ENCODE results near the gene DAAM2. TPM values are rescaled to one million over a fixed set of nuclear protein-coding genes. Genes with fewer than 3 reads are reported as not detected.
A peak's percentile ranks its signal among the peaks of the same experiment; 100 is the strongest.

Gene DAAM2
- polyA plus RNA-seq, 3 donors from 2014 or later: not detected

- no peaks in the 10 kb centered on the region for H3K4me1 Mint-ChIP-seq
- H3K36me3 Mint-ChIP-seq: no peaks in the 10 kb centered on the region
- no peak overlapping the region for H3K4me3 Mint-ChIP-seq
- H3K27me3 Mint-ChIP-seq (ENCODE audit: low read depth in 3 of 3): peaks cover 0 to 4% (median 2%) of the 10 kb centered on the region in 3 donors
- DNase-seq: no peak
- H3K27ac Mint-ChIP-seq: no peak overlapping the region
- peaks cover 0 to under 1% (median 0%) of the 10 kb centered on the region in 6 donors for H3K9me3 Mint-ChIP-seq
Observed at GRCh38 chr6:39880594-39880993, 88.4 kb downstream of the DAAM2 start.

GRCh38 chr6:39881851-39882530 lies 89.8 kb downstream of the DAAM2 start:
- H3K4me1 Mint-ChIP-seq: no peaks in the 10 kb centered on the region
- no peak overlapping the region for H3K27ac Mint-ChIP-seq
- H3K27me3 Mint-ChIP-seq (ENCODE audit: low read depth in 3 of 3): peaks cover 2 to 7% (median 4%) of the 10 kb centered on the region in 3 donors
- H3K36me3 Mint-ChIP-seq: no peaks in the 10 kb centered on the region
- H3K9me3 Mint-ChIP-seq: peaks cover 0 to 2% (median 0%) of the 10 kb centered on the region in 6 donors
- DNase-seq: no peak
- no peak overlapping the region for H3K4me3 Mint-ChIP-seq

DNA sequence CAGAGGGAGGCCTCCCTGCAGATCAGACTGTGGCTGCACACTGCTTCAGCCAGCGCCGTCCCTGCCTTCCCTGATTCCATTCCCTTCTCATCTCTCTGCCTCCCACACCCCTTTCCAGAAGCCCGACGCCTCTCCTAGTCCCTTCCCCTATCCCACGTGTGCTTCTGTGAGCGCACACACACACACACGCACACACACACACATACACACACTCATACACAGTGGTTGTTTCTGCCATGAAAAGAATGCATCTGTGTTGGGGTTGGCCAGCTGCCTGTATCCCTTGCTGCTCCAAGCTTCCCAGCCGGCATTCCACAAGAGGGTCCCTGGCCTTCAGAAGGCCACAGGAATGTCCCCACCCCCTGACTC lies 90.3 kb downstream of the DAAM2 start:
- H3K4me3 Mint-ChIP-seq: no peak overlapping the region
- H3K4me1 Mint-ChIP-seq: no peaks in the 10 kb centered on the region
- peaks cover 0 to 2% (median 0%) of the 10 kb centered on the region in 6 donors for H3K9me3 Mint-ChIP-seq
- H3K27ac Mint-ChIP-seq: no peak overlapping the region
- no peaks in the 10 kb centered on the region for H3K36me3 Mint-ChIP-seq
- H3K27me3 Mint-ChIP-seq (ENCODE audit: low read depth in 3 of 3): peaks cover 2 to 8% (median 4%) of the 10 kb centered on the region in 3 donors
- DNase-seq: no peak

- DNase-seq: no peak
- Mint-ChIP-seq H3K36me3 (no peaks in the 10 kb centered on the region), H3K27me3 (ENCODE audit: low read depth in 3 of 3) (peaks cover 4 to 16% (median 5%) of the 10 kb centered on the region in 3 donors), H3K4me3 (no peak overlapping the region), H3K9me3 (peaks cover 0 to 2% (median 0%) of the 10 kb centered on the region in 6 donors), H3K27ac (no peak overlapping the region), H3K4me1 (no peaks in the 10 kb centered on the region)
Observed at GRCh38 chr6:39884696-39885095, 92.5 kb downstream of the DAAM2 start.

- H3K4me1 Mint-ChIP-seq: no peaks in the 10 kb centered on the region
- no peak for DNase-seq
- H3K9me3 Mint-ChIP-seq: peaks cover 0 to 2% (median 0%) of the 10 kb centered on the region in 6 donors
- no peak overlapping the region for H3K4me3 Mint-ChIP-seq
- H3K27me3 Mint-ChIP-seq (ENCODE audit: low read depth in 3 of 3): peaks cover 4 to 16% (median 5%) of the 10 kb centered on the region in 3 donors
- H3K27ac Mint-ChIP-seq: no peak overlapping the region
- H3K36me3 Mint-ChIP-seq: no peaks in the 10 kb centered on the region
Observed at GRCh38 chr6:39885691-39886090, 93.5 kb downstream of the DAAM2 start.

DNA sequence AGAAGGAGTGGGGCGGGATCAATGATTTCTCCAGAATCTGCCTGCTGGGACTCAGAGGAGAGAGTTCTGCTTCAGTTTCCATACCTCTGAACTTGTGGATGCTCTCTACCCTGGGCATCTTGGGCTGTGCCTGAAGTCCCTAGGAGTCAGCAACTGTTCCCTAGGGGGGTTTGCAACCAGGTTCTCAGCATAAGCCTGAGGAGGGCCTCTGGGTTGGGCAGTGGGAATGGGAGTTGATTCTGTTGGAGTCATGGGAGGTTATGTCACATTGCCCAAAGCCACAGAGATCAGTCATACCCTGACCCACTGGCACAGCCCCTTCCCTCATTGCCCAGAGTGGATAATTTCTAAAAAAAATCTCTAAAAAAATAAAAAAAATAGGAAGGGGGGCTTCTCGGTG lies 94.7 kb downstream of the DAAM2 start:
- peaks cover 0 to 2% (median 0%) of the 10 kb centered on the region in 6 donors for H3K9me3 Mint-ChIP-seq
- DNase-seq: no peak
- no peaks in the 10 kb centered on the region for H3K36me3 Mint-ChIP-seq
- peaks cover 4 to 18% (median 5%) of the 10 kb centered on the region in 3 donors for H3K27me3 Mint-ChIP-seq (ENCODE audit: low read depth in 3 of 3)
- no peak overlapping the region for H3K4me3 Mint-ChIP-seq
- H3K27ac Mint-ChIP-seq: no peak overlapping the region
- no peaks in the 10 kb centered on the region for H3K4me1 Mint-ChIP-seq

- H3K27me3 Mint-ChIP-seq (ENCODE audit: low read depth in 3 of 3): peaks cover 4 to 17% (median 5%) of the 10 kb centered on the region in 3 donors
- no peaks in the 10 kb centered on the region for H3K4me1 Mint-ChIP-seq
- no peaks in the 10 kb centered on the region for H3K36me3 Mint-ChIP-seq
- peaks cover 0 to 2% (median 0%) of the 10 kb centered on the region in 6 donors for H3K9me3 Mint-ChIP-seq
- DNase-seq: no peak
- no peak overlapping the region for H3K27ac Mint-ChIP-seq
- no peak overlapping the region for H3K4me3 Mint-ChIP-seq
Observed at GRCh38 chr6:39887692-39888450, 95.7 kb downstream of the DAAM2 start.

DNA sequence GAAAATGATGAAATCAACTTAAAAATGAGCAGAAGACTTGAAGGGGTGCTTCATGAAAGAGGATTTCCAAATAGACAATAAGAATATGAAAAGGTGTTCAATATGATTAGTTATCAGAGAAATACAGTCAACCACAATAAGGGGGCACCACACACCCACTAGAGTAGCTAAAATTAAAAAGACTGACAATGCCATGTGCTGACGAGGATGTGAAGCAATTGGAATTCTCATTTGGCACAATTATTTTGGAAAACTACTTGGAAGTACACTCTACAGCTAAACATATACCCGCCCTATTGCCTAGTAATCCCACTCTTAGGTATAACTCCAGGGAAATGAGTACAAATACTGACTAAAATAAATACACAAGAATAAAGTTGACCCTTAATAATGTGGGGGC lies 97.1 kb downstream of the DAAM2 start:
- Mint-ChIP-seq H3K4me1 (no peaks in the 10 kb centered on the region), H3K27me3 (ENCODE audit: low read depth in 3 of 3) (peaks cover 4 to 16% (median 5%) of the 10 kb centered on the region in 3 donors), H3K27ac (no peak overlapping the region), H3K36me3 (no peaks in the 10 kb centered on the region), H3K9me3 (peaks cover 0 to 2% (median 0%) of the 10 kb centered on the region in 6 donors), H3K4me3 (no peak overlapping the region)
- DNase-seq: no peak

DNA sequence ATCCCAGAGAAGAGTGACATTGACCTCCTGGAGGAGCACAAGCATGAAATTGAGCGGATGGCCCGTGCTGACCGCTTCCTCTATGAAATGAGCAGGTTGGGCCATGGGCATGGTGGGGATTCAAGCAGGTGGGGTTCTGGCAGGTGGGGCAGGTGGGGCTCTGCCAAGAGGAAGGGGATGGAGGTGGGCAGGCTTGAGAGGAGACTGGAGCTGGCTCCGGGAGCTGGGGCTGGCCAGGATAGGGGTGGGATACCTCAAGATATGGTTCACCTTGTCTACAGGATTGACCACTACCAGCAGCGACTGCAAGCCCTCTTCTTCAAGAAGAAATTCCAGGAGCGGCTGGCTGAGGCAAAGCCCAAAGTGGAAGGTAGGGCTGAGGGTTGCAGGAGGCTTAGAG lies 99.2 kb downstream of the DAAM2 start:
- no peaks in the 10 kb centered on the region for H3K4me1 Mint-ChIP-seq
- H3K27me3 Mint-ChIP-seq (ENCODE audit: low read depth in 3 of 3): peaks cover 3 to 12% (median 4%) of the 10 kb centered on the region in 3 donors
- H3K9me3 Mint-ChIP-seq: no peaks in the 10 kb centered on the region
- no peak overlapping the region for H3K27ac Mint-ChIP-seq
- DNase-seq: no peak
- no peak overlapping the region for H3K4me3 Mint-ChIP-seq
- H3K36me3 Mint-ChIP-seq: no peaks in the 10 kb centered on the region

DNA sequence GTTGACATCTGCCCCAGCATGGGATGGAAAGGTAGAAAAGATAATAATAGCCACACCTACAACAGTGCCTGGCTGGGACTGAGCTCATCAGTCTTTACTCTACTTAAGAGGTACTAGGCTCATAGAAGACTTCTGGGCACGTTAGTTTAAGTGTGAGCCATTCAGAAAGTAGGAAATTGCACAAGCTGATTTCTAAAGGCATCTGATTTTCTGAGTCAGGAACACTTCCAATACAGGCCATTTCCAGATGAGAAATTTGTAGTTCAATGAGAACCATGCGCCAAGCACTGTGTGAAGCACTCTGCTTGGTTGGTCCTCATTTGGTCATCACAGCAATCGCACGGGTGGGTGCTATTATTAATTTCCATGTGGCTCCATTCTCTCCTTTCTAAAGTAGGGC lies 99.8 kb downstream of the DAAM2 start:
- H3K36me3 Mint-ChIP-seq: no peaks in the 10 kb centered on the region

GRCh38 chr6:39892490-39893129 lies 100.4 kb downstream of the DAAM2 start:
- Mint-ChIP-seq H3K9me3 (peaks cover 0 to 1% (median 0%) of the 10 kb centered on the region in 6 donors), H3K4me1 (no peaks in the 10 kb centered on the region), H3K36me3 (no peaks in the 10 kb centered on the region), H3K4me3 (no peak overlapping the region), H3K27me3 (ENCODE audit: low read depth in 3 of 3) (peaks cover 2 to 13% (median 3%) of the 10 kb centered on the region in 3 donors), H3K27ac (no peak overlapping the region)
- DNase-seq: peak in 2 of 3 donors; percentile 3

More for the DNA sequence above, 99.8 kb downstream of the DAAM2 start:
- peaks cover 2 to 14% (median 3%) of the 10 kb centered on the region in 3 donors for H3K27me3 Mint-ChIP-seq (ENCODE audit: low read depth in 3 of 3)
- H3K4me1 Mint-ChIP-seq: no peaks in the 10 kb centered on the region
- peaks cover 0 to under 1% (median 0%) of the 10 kb centered on the region in 6 donors for H3K9me3 Mint-ChIP-seq
- no peak overlapping the region for H3K4me3 Mint-ChIP-seq
- DNase-seq: no peak
- H3K27ac Mint-ChIP-seq: no peak overlapping the region

GRCh38 chr6:39893286-39893685 lies 101.1 kb downstream of the DAAM2 start:
- H3K27ac Mint-ChIP-seq: no peak overlapping the region
- no peak for DNase-seq
- H3K4me1 Mint-ChIP-seq: no peaks in the 10 kb centered on the region
- H3K4me3 Mint-ChIP-seq: no peak overlapping the region
- peaks cover 0 to 1% (median 0%) of the 10 kb centered on the region in 6 donors for H3K9me3 Mint-ChIP-seq
- H3K36me3 Mint-ChIP-seq: no peaks in the 10 kb centered on the region
- peaks cover 2 to 6% (median 3%) of the 10 kb centered on the region in 3 donors for H3K27me3 Mint-ChIP-seq (ENCODE audit: low read depth in 3 of 3)

DNA sequence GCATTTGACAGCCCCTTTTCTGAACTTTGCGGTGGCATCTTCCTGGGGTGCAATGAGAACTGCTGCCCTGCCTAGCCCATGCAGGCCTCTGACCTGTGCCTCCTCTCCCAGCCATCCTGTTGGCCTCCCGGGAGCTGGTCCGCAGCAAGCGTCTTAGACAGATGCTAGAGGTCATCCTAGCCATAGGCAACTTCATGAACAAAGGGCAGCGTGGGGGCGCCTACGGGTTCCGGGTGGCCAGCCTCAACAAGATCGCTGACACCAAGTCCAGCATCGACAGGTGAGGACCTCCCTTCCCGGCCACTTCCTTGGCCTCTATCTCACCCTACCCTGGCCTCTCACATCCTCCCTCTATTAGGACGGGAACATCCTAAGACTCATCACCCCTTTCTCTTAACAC lies 104.5 kb downstream of the DAAM2 start:
- Mint-ChIP-seq H3K4me3 (no peak overlapping the region), H3K9me3 (peaks cover 0 to 1% (median 0%) of the 10 kb centered on the region in 6 donors), H3K4me1 (no peaks in the 10 kb centered on the region), H3K27me3 (ENCODE audit: low read depth in 3 of 3) (peaks cover 0 to 4% (median 3%) of the 10 kb centered on the region in 3 donors), H3K27ac (no peak overlapping the region), H3K36me3 (no peaks in the 10 kb centered on the region)
- no peak for DNase-seq

DNA sequence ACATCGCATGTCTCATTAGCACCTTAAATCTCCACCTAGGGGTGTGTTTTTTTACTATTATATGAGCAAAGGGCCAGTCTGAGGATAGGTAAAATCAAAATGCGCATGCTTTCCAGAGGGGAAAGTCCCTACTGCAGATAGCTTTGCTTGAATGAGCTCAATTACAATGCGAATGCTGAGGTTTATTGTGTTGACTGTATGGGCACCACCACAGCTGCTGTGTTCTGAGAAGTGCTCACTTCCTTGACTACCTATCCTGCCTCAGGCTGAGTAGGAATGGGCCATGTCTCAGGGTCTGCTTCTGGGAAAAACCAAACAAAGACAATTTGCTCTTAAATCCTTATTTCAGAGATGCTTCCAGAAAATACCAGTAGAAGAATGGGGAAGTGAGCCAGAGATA lies 105.5 kb downstream of the DAAM2 start:
- Mint-ChIP-seq H3K9me3 (peaks cover 0 to 1% (median 0%) of the 10 kb centered on the region in 6 donors), H3K27ac (no peak overlapping the region), H3K4me3 (no peak overlapping the region), H3K36me3 (no peaks in the 10 kb centered on the region), H3K27me3 (ENCODE audit: low read depth in 3 of 3) (peaks cover 1 to 5% (median 3%) of the 10 kb centered on the region in 3 donors), H3K4me1 (no peaks in the 10 kb centered on the region)
- no peak for DNase-seq

Measured in immature natural killer cell (primary cell).